NB4 (cell line): Measurements from ENCODE around the gene CA10.

Experiments
- DNase-seq: peaks from one replicate; pipeline ENCODE4 v3.0.0; 2010; ENCODE audit warnings: low read depth
- H3K4me3 ChIP-seq: one replicate; pipeline ENCODE4 v1.5.1; 2011; ENCODE audit warnings: mild to moderate bottlenecking, low read depth, low read length, moderate library complexity
- MAX ChIP-seq: IDR thresholded peaks from 2 replicates; pipeline ENCODE4 v1.6.1; 2011; ENCODE audit warnings: low read depth, low read length
- MYC ChIP-seq: IDR thresholded peaks from 2 replicates; pipeline ENCODE4 v1.6.1; 2011; ENCODE audit warnings: low read depth, low read length
- POLR2A ChIP-seq: IDR thresholded peaks from 2 replicates; pipeline ENCODE4 v1.6.1; 2011; ENCODE audit warnings: mild to moderate bottlenecking; ENCODE audit not compliant: insufficient read length; ENCODE audit errors: extremely low read depth
- TF ChIP-seq, protein P1 (sequence below): IDR thresholded peaks from one replicate; pipeline ENCODE4 v1.5.1; 2012; ENCODE audit warnings: low read depth, low read length

CA10 gene

DNA sequence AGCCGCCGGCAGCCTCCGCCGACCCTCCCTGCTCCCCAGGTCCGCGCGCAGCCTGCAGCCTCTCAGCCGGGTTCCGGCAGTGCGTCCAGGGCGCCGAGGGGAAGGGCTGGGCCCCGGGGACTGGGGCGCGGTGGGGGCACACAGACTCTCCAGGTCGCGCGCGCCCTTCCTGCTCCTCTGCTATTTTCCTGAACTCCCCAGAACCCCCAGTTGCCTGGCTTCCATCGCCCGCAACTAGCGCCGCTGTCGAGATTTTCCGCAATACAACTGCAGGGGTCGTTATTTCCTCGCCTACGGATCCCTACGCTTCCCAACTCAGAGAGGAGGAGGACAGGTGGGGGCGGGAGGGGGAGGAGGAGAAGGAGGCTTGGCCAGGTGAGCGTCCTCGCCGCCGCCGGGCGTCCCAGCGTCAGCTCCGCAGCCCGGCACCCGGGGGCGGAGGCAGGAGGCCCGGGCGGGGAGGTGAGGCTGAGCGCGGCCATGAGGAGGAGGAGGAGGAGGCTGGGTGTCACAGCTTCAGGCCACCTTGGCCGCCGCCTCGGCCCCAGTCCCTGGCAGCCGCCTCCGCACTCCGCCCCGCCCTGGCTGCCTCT is at the start of gene CA10:
Gene CA10 (minus strand): TSS at position 265 of the 593 bp plus-strand sequence.
- H3K4me3 ChIP-seq = no peak within 1 kb of the TSS
- TF ChIP-seq, protein P1, sequence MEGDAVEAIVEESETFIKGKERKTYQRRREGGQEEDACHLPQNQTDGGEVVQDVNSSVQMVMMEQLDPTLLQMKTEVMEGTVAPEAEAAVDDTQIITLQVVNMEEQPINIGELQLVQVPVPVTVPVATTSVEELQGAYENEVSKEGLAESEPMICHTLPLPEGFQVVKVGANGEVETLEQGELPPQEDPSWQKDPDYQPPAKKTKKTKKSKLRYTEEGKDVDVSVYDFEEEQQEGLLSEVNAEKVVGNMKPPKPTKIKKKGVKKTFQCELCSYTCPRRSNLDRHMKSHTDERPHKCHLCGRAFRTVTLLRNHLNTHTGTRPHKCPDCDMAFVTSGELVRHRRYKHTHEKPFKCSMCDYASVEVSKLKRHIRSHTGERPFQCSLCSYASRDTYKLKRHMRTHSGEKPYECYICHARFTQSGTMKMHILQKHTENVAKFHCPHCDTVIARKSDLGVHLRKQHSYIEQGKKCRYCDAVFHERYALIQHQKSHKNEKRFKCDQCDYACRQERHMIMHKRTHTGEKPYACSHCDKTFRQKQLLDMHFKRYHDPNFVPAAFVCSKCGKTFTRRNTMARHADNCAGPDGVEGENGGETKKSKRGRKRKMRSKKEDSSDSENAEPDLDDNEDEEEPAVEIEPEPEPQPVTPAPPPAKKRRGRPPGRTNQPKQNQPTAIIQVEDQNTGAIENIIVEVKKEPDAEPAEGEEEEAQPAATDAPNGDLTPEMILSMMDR = no peak
- TF ChIP-seq MYC (no peak), POLR2A (no peak), MAX (no peak)
- no peak for DNase-seq

- DNase-seq = no peak
- no peak overlapping the region for H3K4me3 ChIP-seq
- TF ChIP-seq MAX (no peak), POLR2A (no peak), MYC (no peak)
- TF ChIP-seq, protein P1 = no peak
Observed at GRCh38 chr17:52207796-52208195, 49.3 kb upstream of the CA10 start.

- TF ChIP-seq, protein P1 = no peak
- TF ChIP-seq MYC (no peak), MAX (no peak), POLR2A (no peak)
- DNase-seq = no peak
- H3K4me3 ChIP-seq = no peak overlapping the region
Observed at GRCh38 chr17:52202520-52203080, 44.1 kb upstream of the CA10 start.

DNA sequence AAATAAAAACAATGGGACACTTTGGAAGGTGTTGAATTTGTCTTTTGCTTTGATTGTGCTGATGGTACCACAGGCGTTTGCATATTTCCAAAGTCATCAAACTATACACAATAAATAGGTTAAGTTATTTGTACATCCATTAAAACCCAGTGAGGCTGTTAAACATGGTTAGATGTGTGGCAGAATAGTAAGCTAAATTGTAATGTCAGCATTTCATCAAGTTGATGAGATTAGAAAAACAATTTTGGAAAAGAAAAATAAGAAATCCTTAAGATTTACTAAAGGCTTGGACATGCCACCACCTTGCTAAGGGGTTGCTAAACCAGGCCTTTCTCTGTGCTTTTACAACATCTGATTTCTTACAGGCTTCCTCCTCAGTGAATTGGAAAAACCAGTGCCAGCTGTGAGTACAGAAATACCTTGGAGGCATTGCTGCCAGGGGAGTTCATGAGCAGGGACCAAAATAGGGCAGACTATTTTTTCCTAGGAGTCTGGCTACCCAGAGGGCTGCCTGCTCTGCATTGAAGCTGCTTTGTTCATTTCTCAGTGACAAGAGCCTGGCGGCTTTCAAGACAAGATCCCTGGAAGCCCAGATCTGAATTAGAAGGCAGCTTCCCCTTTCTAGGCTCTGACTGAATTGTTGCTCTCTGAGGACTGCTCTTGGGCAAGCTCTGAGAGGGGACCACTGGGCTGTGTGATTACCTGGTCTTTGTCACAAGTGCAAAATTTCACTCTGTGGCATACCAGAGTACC is 43.4 kb upstream of the CA10 start:
- DNase-seq = peak; percentile 0
- TF ChIP-seq MYC (no peak), POLR2A (no peak), MAX (no peak)
- TF ChIP-seq, protein P1 = no peak
- H3K4me3 ChIP-seq = no peak overlapping the region

DNA sequence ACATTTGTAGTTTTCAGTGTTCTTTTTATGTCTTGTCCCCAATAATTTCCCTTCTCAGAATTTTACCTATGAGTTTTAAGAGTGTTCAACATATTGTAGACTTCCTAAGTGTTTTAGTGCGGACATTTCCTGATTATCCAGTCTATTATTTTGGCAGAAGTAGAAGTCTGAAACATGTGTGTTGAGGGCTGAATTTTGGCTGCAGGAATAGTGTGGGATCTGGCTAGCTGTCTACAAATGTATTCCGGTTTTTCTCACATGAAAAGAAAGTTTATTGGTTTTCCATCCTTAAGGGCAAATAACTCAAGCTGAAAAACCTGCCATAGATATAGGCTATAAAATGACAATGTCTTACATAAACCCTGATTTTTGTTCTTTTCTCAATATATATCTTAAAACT is 33.0 kb upstream of the CA10 start:
- H3K4me3 ChIP-seq = no peak overlapping the region
- no peak for DNase-seq
- TF ChIP-seq, protein P1 = no peak
- TF ChIP-seq POLR2A (no peak), MYC (no peak), MAX (no peak)
